ENCODE data around the gene VEGFA.
A peak's percentile ranks its signal among the peaks of the same experiment; 100 is the strongest.

Gene VEGFA

DNA sequence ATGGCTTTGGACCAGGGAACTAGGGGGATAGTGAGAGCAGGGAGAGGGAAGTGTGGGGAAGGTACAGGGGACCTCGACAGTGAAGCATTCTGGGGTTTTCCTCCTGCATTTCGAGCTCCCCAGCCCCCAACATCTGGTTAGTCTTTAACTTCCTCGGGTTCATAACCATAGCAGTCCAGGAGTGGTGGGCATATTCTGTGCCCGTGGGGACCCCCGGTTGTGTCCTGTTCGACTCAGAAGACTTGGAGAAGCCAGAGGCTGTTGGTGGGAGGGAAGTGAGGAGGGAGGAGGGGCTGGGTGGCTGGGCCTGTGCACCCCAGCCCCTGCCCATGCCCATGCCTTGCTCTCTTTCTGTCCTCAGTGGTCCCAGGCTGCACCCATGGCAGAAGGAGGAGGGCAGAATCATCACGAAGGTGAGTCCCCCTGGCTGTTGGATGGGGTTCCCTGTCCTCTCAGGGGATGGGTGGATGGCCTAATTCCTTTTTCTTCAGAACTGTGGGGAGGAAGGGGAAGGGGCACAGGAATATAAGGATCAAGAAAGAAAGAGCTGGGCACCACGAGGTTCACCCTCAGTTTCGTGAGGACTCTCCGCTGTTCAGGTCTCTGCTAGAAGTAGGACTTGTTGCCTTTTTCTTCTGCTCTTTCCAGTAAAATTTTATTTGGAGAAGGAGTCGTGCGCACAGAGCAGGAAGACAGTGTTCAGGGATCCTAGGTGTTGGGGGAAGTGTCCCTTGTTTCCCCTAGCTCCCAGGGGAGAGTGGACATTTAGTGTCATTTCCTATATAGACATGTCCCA is 4.2 kb downstream of the VEGFA start:
- no peak for DNase-seq

DNA sequence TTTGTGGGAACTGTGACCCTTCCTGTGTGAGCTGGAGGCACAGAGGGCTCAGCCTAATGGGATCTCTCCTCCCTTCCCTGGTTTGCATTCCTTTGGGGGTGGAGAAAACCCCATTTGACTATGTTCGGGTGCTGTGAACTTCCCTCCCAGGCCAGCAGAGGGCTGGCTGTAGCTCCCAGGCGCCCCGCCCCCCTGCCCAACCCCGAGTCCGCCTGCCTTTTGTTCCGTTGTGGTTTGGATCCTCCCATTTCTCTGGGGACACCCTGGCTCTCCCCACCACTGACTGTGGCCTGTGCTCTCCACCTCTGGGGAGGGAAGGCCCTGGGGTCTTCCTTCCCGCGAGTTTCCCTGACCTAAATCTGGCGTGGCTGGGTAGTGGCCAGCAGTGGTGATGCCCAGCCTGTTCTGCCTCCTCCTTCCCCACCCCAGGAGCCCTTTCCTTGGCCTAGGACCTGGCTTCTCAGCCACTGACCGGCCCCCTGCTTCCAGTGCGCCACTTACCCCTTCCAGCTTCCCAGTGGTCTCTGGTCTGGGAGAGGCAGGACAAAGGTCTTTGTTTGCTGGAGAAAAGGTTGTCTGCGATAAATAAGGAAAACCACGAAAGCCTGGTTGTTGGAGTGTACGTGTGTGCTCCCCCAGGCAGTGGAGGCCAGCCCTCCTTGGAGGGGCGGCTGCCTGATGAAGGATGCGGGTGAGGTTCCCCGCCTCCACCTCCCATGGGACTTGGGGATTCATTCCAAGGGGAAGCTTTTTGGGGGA is 4.9 kb downstream of the VEGFA start:
- peak; percentile 63 to 64 for DNase-seq

DNA sequence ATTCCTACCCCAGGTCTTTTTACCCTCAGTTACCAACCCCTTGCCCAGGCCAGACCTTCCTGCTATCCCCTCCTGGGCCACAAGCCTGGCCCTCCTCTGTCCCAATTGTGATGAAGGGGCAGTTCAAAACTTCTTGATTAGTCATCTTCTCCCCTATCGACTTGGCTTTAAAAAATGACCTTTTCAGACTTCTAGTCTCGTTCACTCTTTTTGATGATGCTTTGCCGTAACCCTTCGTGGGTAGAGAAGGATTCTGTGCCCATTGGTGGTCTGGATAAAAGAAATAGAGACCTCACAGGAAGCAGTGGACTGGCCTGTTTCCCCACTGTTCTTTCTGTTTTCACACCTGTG is 5.5 kb downstream of the VEGFA start:
- DNase-seq: no peak

DNA sequence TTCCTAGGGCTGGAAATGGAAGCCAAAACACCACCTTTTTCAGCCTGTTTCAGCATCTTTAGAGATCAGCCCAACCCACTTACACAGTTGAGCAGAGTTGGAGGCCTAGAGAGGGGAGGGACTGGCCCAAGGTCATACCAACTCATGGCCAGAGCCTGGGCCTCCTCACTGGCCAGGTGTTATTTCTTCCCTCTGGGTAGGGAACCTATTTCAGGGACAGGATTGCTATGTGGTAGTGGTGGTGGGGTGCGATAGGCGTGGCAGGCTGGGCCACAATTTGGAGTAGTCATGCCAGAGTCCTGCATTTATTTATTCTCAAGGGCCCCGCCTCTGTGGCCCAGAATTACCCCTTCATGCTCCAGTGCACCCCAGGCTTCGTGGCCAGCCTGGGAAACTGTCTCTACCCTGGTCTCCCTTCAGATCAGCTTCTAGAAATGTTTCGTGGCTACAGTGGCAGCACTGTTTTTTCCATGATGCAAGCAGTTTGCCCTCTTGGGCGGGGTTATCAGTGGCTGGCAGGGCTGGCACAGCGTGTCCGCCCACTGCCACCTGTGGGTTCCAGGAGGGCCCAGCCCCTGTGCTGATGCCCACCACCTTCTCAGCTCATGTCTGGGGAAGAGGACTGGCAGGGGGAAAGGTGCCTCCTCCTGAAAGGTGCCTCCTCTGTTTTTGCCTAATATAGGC is 6.2 kb downstream of the VEGFA start:
- no peak for DNase-seq

DNA sequence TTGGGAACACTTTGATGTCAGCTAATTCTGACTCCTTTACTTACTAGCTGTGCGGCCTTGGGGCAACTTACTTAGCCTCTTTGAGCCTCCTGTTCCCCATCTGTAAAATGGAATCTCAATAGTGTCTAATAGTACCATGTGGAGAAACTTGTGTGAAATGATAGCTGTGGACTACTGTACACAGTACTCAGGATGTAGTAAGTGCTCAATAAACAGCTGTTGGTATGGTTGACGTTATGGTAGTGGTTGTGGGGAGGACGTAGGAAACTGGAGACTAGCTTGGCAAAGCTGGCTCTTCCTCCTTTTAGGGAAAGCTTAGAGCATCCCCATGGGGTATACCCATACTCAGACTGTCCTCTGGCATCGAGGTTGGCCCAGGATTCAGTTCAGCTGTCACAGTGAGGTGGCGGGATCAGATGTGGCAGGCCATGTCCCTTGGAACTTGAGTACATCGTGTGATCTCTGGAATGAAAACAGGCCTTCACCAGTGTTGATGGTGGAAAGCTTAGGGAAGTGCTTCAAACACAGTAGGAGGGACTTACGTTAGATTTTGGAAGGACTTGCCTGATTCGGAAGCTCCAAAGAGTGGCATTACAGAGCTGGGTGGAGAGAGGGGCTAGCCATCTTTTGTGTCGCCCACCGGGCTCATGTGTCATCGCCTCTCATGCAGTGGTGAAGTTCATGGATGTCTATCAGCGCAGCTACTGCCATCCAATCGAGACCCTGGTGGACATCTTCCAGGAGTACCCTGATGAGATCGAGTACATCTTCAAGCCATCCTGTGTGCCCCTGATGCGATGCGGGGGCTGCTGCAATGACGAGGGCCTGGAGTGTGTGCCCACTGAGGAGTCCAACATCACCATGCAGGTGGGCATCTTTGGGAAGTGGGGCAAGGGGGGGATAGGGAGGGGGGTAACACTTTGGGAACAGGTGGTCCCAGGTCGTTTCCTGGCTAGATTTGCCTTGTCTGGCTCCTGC is 7.1 kb downstream of the VEGFA start:
- no peak for DNase-seq

DNA sequence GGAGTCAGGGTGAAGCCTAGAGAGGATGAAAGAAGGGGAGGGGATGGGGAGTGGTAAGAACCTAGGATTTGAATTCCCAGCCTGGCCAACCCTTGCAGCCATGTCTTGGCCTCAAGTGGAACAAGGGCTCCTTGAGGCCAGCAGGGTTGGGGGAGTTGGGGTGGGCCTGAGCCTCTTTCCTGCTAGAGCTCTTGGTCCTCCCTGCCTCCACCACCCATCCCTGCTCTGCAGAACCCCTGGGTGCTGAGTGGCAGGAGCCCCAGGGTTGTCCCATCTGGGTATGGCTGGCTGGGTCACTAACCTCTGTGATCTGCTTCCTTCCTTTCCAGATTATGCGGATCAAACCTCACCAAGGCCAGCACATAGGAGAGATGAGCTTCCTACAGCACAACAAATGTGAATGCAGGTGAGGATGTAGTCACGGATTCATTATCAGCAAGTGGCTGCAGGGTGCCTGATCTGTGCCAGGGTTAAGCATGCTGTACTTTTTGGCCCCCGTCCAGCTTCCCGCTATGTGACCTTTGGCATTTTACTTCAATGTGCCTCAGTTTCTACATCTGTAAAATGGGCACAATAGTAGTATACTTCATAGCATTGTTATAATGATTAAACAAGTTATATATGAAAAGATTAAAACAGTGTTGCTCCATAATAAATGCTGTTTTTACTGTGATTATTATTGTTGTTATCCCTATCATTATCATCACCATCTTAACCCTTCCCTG is 8.3 kb downstream of the VEGFA start:
- no peak for DNase-seq

DNA sequence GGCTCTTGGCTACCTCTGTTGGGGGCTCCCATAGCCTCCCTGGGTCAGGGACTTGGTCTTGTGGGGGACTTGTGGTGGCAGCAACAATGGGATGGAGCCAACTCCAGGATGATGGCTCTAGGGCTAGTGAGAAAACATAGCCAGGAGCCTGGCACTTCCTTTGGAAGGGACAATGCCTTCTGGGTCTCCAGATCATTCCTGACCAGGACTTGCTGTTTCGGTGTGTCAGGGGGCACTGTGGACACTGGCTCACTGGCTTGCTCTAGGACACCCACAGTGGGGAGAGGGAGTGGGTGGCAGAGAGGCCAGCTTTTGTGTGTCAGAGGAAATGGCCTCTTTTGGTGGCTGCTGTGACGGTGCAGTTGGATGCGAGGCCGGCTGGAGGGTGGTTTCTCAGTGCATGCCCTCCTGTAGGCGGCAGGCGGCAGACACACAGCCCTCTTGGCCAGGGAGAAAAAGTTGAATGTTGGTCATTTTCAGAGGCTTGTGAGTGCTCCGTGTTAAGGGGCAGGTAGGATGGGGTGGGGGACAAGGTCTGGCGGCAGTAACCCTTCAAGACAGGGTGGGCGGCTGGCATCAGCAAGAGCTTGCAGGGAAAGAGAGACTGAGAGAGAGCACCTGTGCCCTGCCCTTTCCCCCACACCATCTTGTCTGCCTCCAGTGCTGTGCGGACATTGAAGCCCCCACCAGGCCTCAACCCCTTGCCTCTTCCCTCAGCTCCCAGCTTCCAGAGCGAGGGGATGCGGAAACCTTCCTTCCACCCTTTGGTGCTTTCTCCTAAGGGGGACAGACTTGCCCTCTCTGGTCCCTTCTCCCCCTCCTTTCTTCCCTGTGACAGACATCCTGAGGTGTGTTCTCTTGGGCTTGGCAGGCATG is 9.2 kb downstream of the VEGFA start:
- no peak for DNase-seq

DNA sequence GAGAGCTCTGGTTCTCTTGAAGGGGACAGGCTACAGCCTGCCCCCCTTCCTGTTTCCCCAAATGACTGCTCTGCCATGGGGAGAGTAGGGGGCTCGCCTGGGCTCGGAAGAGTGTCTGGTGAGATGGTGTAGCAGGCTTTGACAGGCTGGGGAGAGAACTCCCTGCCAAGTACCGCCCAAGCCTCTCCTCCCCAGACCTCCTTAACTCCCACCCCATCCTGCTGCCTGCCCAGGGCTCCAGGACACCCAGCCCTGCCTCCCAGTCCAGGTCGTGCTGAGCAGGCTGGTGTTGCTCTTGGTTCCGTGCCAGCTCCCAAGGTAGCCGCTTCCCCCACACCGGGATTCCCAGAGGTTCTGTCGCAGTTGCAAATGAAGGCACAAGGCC is 9.8 kb downstream of the VEGFA start:
- no peak for DNase-seq

DNA sequence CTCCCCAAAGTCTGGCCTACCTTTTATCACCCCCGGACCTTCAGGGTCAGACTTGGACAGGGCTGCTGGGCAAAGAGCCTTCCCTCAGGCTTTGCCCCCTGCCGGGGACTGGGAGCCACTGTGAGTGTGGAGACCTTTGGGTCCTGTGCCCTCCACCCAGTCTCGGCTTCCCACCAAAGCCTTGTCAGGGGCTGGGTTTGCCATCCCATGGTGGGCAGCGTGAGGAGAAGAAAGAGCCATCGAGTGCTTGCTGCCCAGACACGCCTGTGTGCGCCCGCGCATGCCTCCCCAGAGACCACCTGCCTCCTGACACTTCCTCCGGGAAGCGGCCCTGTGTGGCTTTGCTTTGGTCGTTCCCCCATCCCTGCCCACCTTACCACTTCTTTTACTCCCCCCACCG is 10.3 kb downstream of the VEGFA start:
- no peak for DNase-seq

DNA sequence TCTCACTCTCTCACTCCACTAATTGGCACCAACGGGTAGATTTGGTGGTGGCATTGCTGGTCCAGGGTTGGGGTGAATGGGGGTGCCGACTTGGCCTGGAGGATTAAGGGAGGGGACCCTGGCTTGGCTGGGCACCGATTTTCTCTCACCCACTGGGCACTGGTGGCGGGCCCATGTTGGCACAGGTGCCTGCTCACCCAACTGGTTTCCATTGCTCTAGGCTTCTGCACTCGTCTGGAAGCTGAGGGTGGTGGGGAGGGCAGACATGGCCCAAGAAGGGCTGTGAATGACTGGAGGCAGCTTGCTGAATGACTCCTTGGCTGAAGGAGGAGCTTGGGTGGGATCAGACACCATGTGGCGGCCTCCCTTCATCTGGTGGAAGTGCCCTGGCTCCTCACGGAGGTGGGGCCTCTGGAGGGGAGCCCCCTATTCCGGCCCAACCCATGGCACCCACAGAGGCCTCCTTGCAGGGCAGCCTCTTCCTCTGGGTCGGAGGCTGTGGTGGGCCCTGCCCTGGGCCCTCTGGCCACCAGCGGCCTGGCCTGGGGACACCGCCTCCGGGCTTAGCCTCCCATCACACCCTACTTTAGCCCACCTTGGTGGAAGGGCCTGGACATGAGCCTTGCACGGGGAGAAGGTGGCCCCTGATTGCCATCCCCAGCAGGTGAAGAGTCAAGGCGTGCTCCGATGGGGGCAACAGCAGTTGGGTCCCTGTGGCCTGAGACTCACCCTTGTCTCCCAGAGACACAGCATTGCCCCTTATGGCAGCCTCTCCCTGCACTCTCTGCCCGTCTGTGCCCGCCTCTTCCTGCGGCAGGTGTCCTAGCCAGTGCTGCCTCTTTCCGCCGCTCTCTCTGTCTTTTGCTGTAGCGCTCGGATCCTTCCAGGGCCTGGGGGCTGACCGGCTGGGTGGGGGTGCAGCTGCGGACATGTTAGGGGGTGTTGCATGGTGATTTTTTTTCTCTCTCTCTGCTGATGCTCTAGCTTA is 11.2 kb downstream of the VEGFA start:
- DNase-seq: no peak

DNA sequence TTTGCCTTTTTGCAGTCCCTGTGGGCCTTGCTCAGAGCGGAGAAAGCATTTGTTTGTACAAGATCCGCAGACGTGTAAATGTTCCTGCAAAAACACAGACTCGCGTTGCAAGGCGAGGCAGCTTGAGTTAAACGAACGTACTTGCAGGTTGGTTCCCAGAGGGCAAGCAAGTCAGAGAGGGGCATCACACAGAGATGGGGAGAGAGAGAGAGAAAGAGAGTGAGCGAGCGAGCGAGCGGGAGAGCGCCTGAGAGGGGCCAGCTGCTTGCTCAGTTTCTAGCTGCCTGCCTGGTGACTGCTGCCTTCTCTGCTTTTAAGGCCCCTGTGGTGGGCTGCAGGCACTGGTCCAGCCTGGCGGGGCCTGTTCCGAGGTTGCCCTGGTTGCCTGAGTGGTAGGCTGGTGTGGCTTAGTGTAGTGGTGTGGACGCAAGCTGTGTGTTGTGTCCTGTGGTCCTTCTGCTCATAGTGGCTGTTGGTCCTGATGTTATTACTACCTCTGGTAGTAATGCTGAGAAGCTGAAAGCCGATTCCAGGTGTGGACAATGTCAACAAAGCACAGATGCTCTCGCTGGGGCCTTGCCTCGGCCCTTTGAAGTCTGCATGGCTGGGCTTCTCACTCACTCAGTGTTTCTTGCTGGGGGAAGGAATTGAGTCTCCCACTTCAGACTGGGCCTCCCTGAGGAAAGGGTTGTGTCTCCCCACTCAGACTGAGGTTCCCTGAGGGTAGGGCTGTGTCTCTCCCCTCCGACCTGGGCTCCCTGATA is 12.1 kb downstream of the VEGFA start:
- DNase-seq: no peak

DNA sequence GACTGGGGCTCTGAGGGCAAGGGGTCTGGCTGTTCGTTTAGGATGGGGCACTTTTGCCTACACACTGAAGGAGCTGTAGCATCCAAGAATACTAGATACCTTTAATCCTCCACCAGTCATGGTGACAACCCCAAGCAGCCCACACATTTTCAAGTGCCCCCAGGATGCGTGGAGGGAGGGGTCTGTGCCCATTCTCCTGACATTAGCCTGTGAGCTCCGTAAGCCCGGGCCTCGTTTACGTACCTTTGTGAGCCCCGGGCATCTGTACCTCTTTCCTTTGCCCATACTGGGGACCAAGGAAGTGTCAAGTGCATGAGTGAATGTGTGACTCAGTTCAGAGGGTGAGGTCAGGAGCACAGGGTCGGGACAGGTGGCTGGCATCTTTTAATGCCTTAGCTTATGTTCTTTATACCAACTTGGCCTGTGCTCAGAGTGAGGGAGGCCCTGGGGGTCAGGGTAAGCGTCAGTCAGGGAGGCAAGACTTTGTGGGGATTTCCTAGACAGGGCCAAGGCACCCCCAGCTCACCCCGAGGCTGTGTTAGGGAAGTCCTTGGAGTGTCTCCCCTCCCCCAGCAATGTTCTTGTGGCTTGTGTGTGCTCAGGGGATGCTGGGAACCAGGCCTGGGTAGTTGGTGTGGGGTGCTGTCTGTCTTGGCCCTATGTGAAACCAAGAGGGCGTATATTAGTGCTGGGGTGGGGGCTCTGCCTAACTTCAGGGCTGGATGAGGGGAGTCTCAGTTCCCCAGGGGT is 12.9 kb downstream of the VEGFA start:
- no peak for DNase-seq

DNA sequence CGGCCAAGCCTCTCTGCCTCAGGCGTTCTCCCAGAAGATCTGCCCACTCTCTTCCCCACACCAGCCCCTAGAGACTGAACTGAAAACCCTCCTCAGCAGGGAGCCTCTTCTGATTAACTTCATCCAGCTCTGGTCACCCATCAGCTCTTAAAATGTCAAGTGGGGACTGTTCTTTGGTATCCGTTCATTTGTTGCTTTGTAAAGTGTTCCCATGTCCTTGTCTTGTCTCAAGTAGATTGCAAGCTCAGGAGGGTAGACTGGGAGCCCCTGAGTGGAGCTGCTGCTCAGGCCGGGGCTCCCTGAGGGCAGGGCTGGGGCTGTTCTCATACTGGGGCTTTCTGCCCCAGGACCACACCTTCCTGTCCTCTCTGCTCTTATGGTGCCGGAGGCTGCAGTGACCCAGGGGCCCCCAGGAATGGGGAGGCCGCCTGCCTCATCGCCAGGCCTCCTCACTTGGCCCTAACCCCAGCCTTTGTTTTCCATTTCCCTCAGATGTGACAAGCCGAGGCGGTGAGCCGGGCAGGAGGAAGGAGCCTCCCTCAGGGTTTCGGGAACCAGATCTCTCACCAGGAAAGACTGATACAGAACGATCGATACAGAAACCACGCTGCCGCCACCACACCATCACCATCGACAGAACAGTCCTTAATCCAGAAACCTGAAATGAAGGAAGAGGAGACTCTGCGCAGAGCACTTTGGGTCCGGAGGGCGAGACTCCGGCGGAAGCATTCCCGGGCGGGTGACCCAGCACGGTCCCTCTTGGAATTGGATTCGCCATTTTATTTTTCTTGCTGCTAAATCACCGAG is 14.2 kb downstream of the VEGFA start:
- no peak for DNase-seq

DNA sequence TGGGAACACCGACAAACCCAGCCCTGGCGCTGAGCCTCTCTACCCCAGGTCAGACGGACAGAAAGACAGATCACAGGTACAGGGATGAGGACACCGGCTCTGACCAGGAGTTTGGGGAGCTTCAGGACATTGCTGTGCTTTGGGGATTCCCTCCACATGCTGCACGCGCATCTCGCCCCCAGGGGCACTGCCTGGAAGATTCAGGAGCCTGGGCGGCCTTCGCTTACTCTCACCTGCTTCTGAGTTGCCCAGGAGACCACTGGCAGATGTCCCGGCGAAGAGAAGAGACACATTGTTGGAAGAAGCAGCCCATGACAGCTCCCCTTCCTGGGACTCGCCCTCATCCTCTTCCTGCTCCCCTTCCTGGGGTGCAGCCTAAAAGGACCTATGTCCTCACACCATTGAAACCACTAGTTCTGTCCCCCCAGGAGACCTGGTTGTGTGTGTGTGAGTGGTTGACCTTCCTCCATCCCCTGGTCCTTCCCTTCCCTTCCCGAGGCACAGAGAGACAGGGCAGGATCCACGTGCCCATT is 15.3 kb downstream of the VEGFA start:
- DNase-seq: no peak

DNA sequence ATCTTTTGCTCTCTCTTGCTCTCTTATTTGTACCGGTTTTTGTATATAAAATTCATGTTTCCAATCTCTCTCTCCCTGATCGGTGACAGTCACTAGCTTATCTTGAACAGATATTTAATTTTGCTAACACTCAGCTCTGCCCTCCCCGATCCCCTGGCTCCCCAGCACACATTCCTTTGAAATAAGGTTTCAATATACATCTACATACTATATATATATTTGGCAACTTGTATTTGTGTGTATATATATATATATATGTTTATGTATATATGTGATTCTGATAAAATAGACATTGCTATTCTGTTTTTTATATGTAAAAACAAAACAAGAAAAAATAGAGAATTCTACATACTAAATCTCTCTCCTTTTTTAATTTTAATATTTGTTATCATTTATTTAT is 15.9 kb downstream of the VEGFA start:
- DNase-seq: no peak

DNA sequence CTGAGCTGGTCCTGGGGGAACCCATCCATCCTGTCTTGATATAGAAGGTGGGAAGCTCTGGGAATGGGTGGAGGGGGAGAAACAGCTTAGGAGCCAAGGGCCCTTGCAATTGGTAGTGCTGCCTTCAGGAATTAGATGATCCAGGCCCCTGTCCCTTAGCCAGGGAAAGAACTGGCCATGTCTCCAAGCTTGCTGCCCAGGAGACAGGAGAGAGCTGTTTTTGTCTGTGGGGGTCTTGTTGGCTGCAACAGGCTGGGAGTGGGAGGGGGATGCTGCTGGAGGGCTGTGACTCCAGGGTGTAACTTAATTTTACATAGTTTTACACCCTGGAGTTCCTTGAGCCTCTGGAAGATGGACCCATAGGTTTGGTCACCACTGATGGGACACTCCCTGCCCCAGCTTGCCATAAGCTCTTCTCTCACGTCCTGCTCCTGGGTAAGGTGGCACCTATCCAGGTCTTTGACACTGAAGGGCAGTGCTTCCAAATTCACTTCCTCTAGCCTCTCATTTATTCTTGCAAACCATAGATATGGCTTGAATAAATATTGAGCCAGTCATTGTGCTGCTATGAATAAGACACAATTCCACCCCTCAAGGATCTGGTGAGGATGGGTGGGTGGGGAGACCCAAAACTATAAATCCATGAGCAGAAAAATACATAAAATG is 16.8 kb downstream of the VEGFA start:
- no peak for DNase-seq
